T-helper 1 cell treated with Interleukin-12 subunit alpha and Interleukin-12 subunit beta and Interleukin-4 antibody, amounts not matched to agents 30 ng/mL and 1 ng/mL, for 36 hours (primary cell): Measurements from ENCODE around the gene WDR45. TPM values are rescaled to one million over a fixed set of nuclear protein-coding genes. Genes with fewer than 3 reads are reported as not detected.

ENCODE experiments used
- intact Hi-C: fragments of 100-400 bp; cut with micrococcal nuclease; formaldehyde crosslinking; loops from one replicate; pipeline ENCODE4 v1.15.1; 2024
- total RNA-seq: library from RNA; stranded (reverse); gene quantifications from 2 replicates; pipeline ENCODE4 v1.2.3, GENCODE V29; 2022

WDR45 gene
- total RNA-seq, 1 donor from 2014 or later: 71.5 TPM

GRCh38 chrX:49053223-49054072 is 26.2 kb downstream of the WDR45 start:
- intact Hi-C loops: loop anchor here (1.0 kb wide), 4 partner anchors 10 to 48 kb away; partner anchors contain the start of genes PRAF2, TFE3 and WDR45

GRCh38 chrX:49043987-49044281 is 35.8 kb downstream of the WDR45 start:
- intact Hi-C loops: loop anchor here (1.0 to 5.0 kb wide), 18 partner anchors 9 to 567 kb away; partner anchors contain the start of genes EBP, FTSJ1, GPKOW and GRIPAP1

- intact Hi-C loops: loop anchor here (1.0 to 5.0 kb wide), 18 partner anchors 10 to 566 kb away; partner anchors contain the start of genes EBP, FTSJ1, GPKOW and GRIPAP1
These were observed 36.3 kb downstream of the WDR45 start, which contains the start of gene TFE3 for GRCh38 chrX:49043220-49043986. Gene TFE3 (minus strand): TSS chrX:49043357. CDS start chrX:49043226, 131 bp downstream.

DNA sequence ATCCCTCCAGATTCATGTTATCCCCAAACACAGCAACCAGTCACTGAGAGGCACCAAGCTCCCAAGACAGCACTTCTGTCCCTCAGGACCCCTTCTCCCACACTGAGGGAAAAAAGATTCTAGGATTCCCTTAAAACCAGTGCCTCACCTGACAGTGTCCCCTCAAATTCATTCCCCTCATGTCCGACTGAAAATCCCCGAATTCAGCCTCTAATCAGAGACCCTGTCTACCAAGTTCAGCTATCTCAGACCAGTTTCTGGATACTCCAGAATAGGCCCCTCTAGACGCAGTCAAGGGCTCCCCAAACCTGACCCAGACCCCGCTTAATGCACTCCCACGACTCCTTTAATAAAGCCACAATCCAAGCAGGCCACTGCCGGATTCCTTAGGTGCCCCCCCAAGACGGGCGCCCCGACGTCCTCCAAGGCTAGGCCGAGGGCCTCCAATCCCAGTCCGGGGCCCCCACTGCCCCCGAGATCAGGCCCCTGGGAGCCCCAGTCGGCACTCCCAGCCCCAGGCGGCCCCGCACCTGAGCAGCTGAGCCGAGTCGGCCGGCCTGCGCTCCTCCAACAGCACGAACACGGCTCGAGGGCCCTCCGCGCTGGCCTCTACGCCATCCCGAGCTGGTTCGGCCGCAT is 37.0 kb downstream of the WDR45 start:
- intact Hi-C loops: loop anchor here (1.0 to 5.0 kb wide), 18 partner anchors 11 to 565 kb away; partner anchors contain the start of genes EBP, FTSJ1, GPKOW and GRIPAP1

GRCh38 chrX:49041744-49042580 is 37.7 kb downstream of the WDR45 start:
- intact Hi-C loops: loop anchor here (2.0 to 5.0 kb wide), 4 partner anchors 115 to 565 kb away; partner anchors contain the start of genes FTSJ1 and WDR13

GRCh38 chrX:49040376-49040955 is 39.2 kb downstream of the WDR45 start:
- intact Hi-C loops: loop anchor here (1.0 to 5.0 kb wide), 3 partner anchors 117 to 563 kb away; partner anchors contain the start of gene FTSJ1

- intact Hi-C loops: loop anchor here (1.0 to 5.0 kb wide), 3 partner anchors 118 to 562 kb away; partner anchors contain the start of gene FTSJ1
These were observed 39.9 kb downstream of the WDR45 start for GRCh38 chrX:49039598-49040375.

DNA sequence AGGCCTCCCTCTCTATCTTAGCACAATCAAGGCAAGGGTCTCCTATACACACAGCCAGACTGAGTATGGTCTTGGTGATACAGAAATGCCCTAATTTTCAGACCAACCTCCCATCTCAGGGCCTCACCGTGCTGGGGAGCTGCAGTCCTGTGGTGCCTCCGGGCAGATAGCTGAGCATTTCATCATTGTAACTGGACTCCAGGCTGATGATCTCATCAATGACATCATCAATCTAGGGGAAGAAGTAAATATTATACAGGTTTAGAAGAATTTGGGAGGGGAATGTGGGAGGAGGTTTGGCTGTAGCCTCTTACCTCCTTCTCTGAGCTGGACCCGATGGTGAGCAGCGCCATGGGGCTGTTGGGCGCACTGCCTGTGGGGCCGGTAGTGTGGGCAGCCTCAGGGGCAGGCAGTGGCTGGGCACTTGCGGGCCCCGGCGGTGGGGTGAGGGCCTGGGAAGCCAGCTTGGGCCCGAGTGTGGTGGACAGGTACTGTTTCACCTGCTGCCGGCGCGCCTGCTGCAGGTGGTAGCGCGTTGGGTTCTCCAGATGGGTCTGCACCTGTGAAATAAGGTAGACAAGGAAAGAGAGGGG is 41.7 kb downstream of the WDR45 start:
- intact Hi-C loops: no loop called here

DNA sequence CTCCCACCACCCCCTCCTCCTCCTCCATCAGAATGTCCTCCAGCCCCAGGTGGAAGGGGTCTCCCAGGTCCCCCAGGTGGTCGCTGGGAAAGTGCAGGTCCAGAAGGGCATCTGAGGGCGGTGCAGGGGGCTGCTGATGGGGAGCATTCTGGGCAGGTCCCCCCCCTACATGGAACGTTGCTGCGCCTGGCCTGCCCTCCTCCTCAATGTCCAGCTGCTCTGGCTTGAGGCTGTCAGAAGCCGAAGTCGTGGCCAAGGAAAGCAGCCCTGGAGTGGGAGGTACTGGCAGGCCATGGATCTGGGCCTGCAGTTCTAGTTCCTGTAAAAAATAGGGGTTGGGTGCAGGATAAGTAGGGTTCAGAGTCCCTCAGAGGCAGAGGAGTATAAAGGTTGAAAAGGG is 49.4 kb downstream of the WDR45 start:
- intact Hi-C loops: no loop called here

DNA sequence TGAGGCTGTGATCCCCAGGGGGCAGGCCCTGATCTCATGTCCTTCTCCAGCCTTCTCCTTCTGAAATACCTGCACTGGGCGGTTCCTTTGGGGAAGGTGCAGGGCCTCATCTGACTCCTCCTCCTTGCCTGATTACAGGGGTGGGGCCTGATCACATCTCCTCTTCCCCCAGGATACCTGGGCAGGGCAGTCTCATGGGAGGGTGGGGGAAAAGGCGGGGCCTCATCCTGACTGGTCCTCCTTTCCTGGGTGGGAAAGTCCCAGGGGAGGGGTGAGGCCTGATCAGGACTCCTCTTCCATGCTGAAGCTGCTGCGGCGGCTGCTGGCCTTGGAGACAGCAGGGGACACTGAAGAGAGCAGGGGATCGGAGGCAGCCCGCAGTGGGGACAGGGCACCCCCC is 49.8 kb downstream of the WDR45 start:
- intact Hi-C loops: no loop called here

Other genes starting within 250 kb of the WDR45 start
- 0.56 and 0.78 TPM in 2 replicates for gene PCSK1N, start 244.3 kb downstream of the WDR45 start, total RNA-seq
- gene TIMM17B, start 182.1 kb downstream of the WDR45 start, total RNA-seq: 48.0 and 49.4 TPM in 2 replicates
- gene PQBP1, start 182.0 kb downstream of the WDR45 start, total RNA-seq: 88.9 and 92.0 TPM in 2 replicates
- gene SLC35A2, start 168.2 kb downstream of the WDR45 start, total RNA-seq: 22.8 and 25.6 TPM in 2 replicates
- 342 and 350 TPM in 2 replicates for gene PIM2, start 160.9 kb downstream of the WDR45 start, total RNA-seq
- gene OTUD5, start 122.3 kb downstream of the WDR45 start, total RNA-seq: 68.4 and 71.1 TPM in 2 replicates
- 5.0 and 6.3 TPM in 2 replicates for gene KCND1, start 108.0 kb downstream of the WDR45 start, total RNA-seq
- 103 and 110 TPM in 2 replicates for gene GRIPAP1, start 77.6 kb downstream of the WDR45 start, total RNA-seq
- gene TFE3, start 36.5 kb downstream of the WDR45 start, total RNA-seq: 46.6 and 50.9 TPM in 2 replicates
- 6.5 and 8.3 TPM in 2 replicates for gene CCDC120, start 20.9 kb downstream of the WDR45 start, total RNA-seq
- gene PRAF2, start 5.9 kb downstream of the WDR45 start, total RNA-seq: 20.9 and 22.2 TPM in 2 replicates
- 32.6 and 33.2 TPM in 2 replicates for gene GPKOW, start 43.8 kb upstream of the WDR45 start, total RNA-seq
- 2.0 and 2.4 TPM in 2 replicates for gene MAGIX, start 82.9 kb upstream of the WDR45 start, total RNA-seq
- 89.0 and 90.7 TPM in 2 replicates for gene PLP2, start 92.0 kb upstream of the WDR45 start, total RNA-seq
- 18.6 and 18.9 TPM in 2 replicates for gene PRICKLE3, start 106.5 kb upstream of the WDR45 start, total RNA-seq
- 2.7 and 3.3 TPM in 2 replicates for gene SYP, start 120.3 kb upstream of the WDR45 start, total RNA-seq
- 0.22 TPM in 2 replicates for gene CACNA1F, start 153.5 kb upstream of the WDR45 start, total RNA-seq
- gene CCDC22, start 155.6 kb upstream of the WDR45 start, total RNA-seq: 30.2 and 32.4 TPM in 2 replicates
- 19.9 and 20.4 TPM in 2 replicates for gene FOXP3, start 184.8 kb upstream of the WDR45 start, total RNA-seq
- 10.1 and 13.0 TPM in 2 replicates for gene PPP1R3F, start 189.9 kb upstream of the WDR45 start, total RNA-seq
- gene GAGE10, start 223.8 kb upstream of the WDR45 start, total RNA-seq: not detected in 2 replicates
- gene GAGE12J, start 242.2 kb upstream of the WDR45 start, total RNA-seq: not detected in 2 replicates